Suprapubic skin (tissue), 3 donors: Measurements from ENCODE around the gene BORCS5.

Experiments
- CTCF ChIP-seq, 2 donors: fragments of 200-600 bp in 1 of 2; fragments of 450-650 bp in 1 of 2; sonication (generic) in 1 of 2; IDR thresholded peaks; one replicate each; pipeline ENCODE4 v1.5.1; 2016 to 2019; ENCODE audit warnings: antibody characterized with exemption in 2 of 2, mild to moderate bottlenecking in 1 of 2, moderate library complexity in 1 of 2
- POLR2A ChIP-seq, 2 donors: fragments of 450-650 bp; IDR thresholded peaks; one replicate each; pipeline ENCODE4 v1.6.1; 2017; ENCODE audit warnings: antibody characterized with exemption in 2 of 2, mild to moderate bottlenecking in 2 of 2, moderate library complexity in 2 of 2

- TF ChIP-seq POLR2A (IDR thresholded peaks at IDR 0.05) (no peak), CTCF (IDR thresholded peaks at IDR 0.05) (no peak)
Observed at GRCh38 chr12:12315838-12316237, 41.0 kb upstream of the BORCS5 start.
